CD1c-positive myeloid dendritic cell (primary cell): Measurements from ENCODE around the gene TACC2.
"Not testable (repeated sequence)": the region's sequence is repeated elsewhere in the genome, so short reads cannot be mapped to it uniquely, and the experiment has no call there.

Experiments
- DNase-seq: peaks from one replicate; pipeline ENCODE4 v3.0.0-alpha.2; 2016; ENCODE audit errors: extremely low spot score

The TACC2 gene

GRCh38 chr10:122190176-122190943, 201.4 kb downstream of the TACC2 start:
- DNase-seq, result no peak

- no peak for DNase-seq
Observed at GRCh38 chr10:122191936-122192541, 203.1 kb downstream of the TACC2 start.

- no peak for DNase-seq
Observed at GRCh38 chr10:122194251-122194650, 205.3 kb downstream of the TACC2 start.

GRCh38 chr10:122196218-122196617, 207.3 kb downstream of the TACC2 start:
- DNase-seq, result no peak

GRCh38 chr10:122197611-122198222, 208.8 kb downstream of the TACC2 start:
- no peak for DNase-seq

- no peak for DNase-seq
Observed at GRCh38 chr10:122198631-122199030, 209.7 kb downstream of the TACC2 start.

GRCh38 chr10:122199070-122199469, 210.1 kb downstream of the TACC2 start:
- DNase-seq, result no peak

GRCh38 chr10:122199689-122200088, 210.7 kb downstream of the TACC2 start:
- no peak for DNase-seq

- no peak for DNase-seq
Observed at GRCh38 chr10:122201401-122201800, 212.4 kb downstream of the TACC2 start.

- DNase-seq, result not testable (repeated sequence)
Observed at GRCh38 chr10:122203180-122203579, 214.2 kb downstream of the TACC2 start.

- no peak for DNase-seq
Observed at GRCh38 chr10:122204691-122205489, 215.9 kb downstream of the TACC2 start.

GRCh38 chr10:122206471-122207065, 217.6 kb downstream of the TACC2 start:
- DNase-seq, result no peak

- DNase-seq, result no peak
Observed at GRCh38 chr10:122207163-122207562, 218.2 kb downstream of the TACC2 start.

- no peak for DNase-seq
Observed at GRCh38 chr10:122207596-122207995, 218.6 kb downstream of the TACC2 start.

- no peak for DNase-seq
Observed at GRCh38 chr10:122208571-122209430, 219.8 kb downstream of the TACC2 start.

GRCh38 chr10:122210481-122211265, 221.7 kb downstream of the TACC2 start:
- DNase-seq, result no peak

GRCh38 chr10:122213364-122213763, 224.4 kb downstream of the TACC2 start:
- no peak for DNase-seq

- no peak for DNase-seq
Observed at GRCh38 chr10:122213766-122214165, 224.8 kb downstream of the TACC2 start.

GRCh38 chr10:122216047-122216446, 227.1 kb downstream of the TACC2 start:
- no peak for DNase-seq

- no peak for DNase-seq
Observed at GRCh38 chr10:122219340-122219739, 230.4 kb downstream of the TACC2 start.
